ENCODE data around the gene CMSS1. TPM values are rescaled to one million over a fixed set of nuclear protein-coding genes. Genes with fewer than 3 reads are reported as not detected.

Gene CMSS1
- total RNA-seq, 1 donor from 2014 or later = 19.7 TPM

- no peak for DNase-seq
Observed at GRCh38 chr3:99960123-99960878, 142.6 kb downstream of the CMSS1 start.

GRCh38 chr3:99960941-99961340, 143.3 kb downstream of the CMSS1 start:
- DNase-seq = no peak

GRCh38 chr3:99961756-99962515, 144.3 kb downstream of the CMSS1 start:
- no peak for DNase-seq

GRCh38 chr3:99962703-99963102, 145.0 kb downstream of the CMSS1 start:
- DNase-seq = no peak

- no peak for DNase-seq
Observed at GRCh38 chr3:99965077-99965476, 147.4 kb downstream of the CMSS1 start.

- DNase-seq = no peak
Observed at GRCh38 chr3:99965681-99966408, 148.2 kb downstream of the CMSS1 start.

GRCh38 chr3:99966662-99967416, 149.2 kb downstream of the CMSS1 start:
- peak; percentile 61 for DNase-seq

- no peak for DNase-seq
Observed at GRCh38 chr3:99967796-99968195, 150.1 kb downstream of the CMSS1 start.

GRCh38 chr3:99969136-99969535, 151.5 kb downstream of the CMSS1 start:
- no peak for DNase-seq

GRCh38 chr3:99970198-99970597, 152.5 kb downstream of the CMSS1 start:
- no peak for DNase-seq

- no peak for DNase-seq
Observed at GRCh38 chr3:99971761-99972160, 154.1 kb downstream of the CMSS1 start.

GRCh38 chr3:99972380-99973104, 154.9 kb downstream of the CMSS1 start:
- DNase-seq = peak; percentile 78

GRCh38 chr3:99974989-99975388, 157.3 kb downstream of the CMSS1 start:
- no peak for DNase-seq

GRCh38 chr3:99976584-99976983, 158.9 kb downstream of the CMSS1 start:
- DNase-seq = no peak

GRCh38 chr3:99978221-99978620, 160.6 kb downstream of the CMSS1 start:
- no peak for DNase-seq

- no peak for DNase-seq
Observed at GRCh38 chr3:99980606-99981005, 162.9 kb downstream of the CMSS1 start.

GRCh38 chr3:99981138-99981537, 163.5 kb downstream of the CMSS1 start:
- DNase-seq = no peak

- DNase-seq = no peak
Observed at GRCh38 chr3:99982650-99983049, 165.0 kb downstream of the CMSS1 start.

GRCh38 chr3:99984139-99984538, 166.5 kb downstream of the CMSS1 start:
- DNase-seq = no peak

- DNase-seq = no peak
Observed at GRCh38 chr3:99984668-99985067, 167.0 kb downstream of the CMSS1 start.

GRCh38 chr3:99990179-99990578, 172.5 kb downstream of the CMSS1 start:
- DNase-seq = no peak

- no peak for DNase-seq
Observed at GRCh38 chr3:99997293-99997692, 179.6 kb downstream of the CMSS1 start.
